Measurements from ENCODE around the gene CGREF1. TPM values are rescaled to one million over a fixed set of nuclear protein-coding genes. Genes with fewer than 3 reads are reported as not detected.

CGREF1 gene
- total RNA-seq, 1 donor from 2014 or later: not detected

- peak overlapping the region; percentile 72 for H3K27ac Mint-ChIP-seq (ENCODE audit: unreplicated experiment)
- peaks cover 37% of the 10 kb centered on the region for H3K4me1 Mint-ChIP-seq (ENCODE audit: unreplicated experiment)
- DNase-seq (ENCODE audit: low spot score): peak; percentile 44
- no peaks in the 10 kb centered on the region for H3K9me3 Mint-ChIP-seq (ENCODE audit: unreplicated experiment)
- H3K27me3 Mint-ChIP-seq (ENCODE audit: unreplicated experiment): peaks cover 15% of the 10 kb centered on the region
- peaks cover 4% of the 10 kb centered on the region for H3K36me3 Mint-ChIP-seq (ENCODE audit: low read depth, unreplicated experiment)
- no peak overlapping the region for H3K4me3 Mint-ChIP-seq (ENCODE audit: unreplicated experiment)
- no peak for TF ChIP-seq CTCF (IDR thresholded peaks at IDR 0.05; ENCODE audit: unreplicated experiment)
These were observed 44.0 kb downstream of the CGREF1 start for GRCh38 chr2:27074738-27075565.

DNA sequence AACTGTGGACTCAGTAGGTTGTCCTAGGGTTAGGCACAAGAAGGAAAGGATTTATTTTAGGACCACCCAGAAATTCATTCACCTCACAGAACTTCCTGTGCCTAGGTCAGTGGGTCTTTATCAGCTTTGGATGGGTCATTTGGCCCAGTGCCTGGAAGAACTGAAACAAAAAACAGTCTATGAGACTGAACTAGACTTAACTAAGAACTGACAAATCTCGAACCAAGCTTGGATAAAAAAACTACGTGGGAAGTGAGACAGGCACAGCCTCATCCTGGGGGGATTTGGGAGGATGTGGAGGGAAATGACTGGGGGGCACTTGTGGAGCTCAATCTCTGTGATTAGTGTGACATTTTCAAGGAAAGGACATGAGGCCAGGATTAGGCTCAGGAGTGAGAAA, 45.1 kb downstream of the CGREF1 start:
- peak overlapping the region; percentile 8 for H3K4me3 Mint-ChIP-seq (ENCODE audit: unreplicated experiment)
- no peak for DNase-seq (ENCODE audit: low spot score)
- H3K9me3 Mint-ChIP-seq (ENCODE audit: unreplicated experiment): no peaks in the 10 kb centered on the region
- H3K36me3 Mint-ChIP-seq (ENCODE audit: low read depth, unreplicated experiment): peaks cover 15% of the 10 kb centered on the region
- H3K27ac Mint-ChIP-seq (ENCODE audit: unreplicated experiment): peak overlapping the region; percentile 10
- peaks cover 47% of the 10 kb centered on the region for H3K4me1 Mint-ChIP-seq (ENCODE audit: unreplicated experiment)
- peaks cover 11% of the 10 kb centered on the region for H3K27me3 Mint-ChIP-seq (ENCODE audit: unreplicated experiment)
- no peak for TF ChIP-seq CTCF (IDR thresholded peaks at IDR 0.05; ENCODE audit: unreplicated experiment)

DNA sequence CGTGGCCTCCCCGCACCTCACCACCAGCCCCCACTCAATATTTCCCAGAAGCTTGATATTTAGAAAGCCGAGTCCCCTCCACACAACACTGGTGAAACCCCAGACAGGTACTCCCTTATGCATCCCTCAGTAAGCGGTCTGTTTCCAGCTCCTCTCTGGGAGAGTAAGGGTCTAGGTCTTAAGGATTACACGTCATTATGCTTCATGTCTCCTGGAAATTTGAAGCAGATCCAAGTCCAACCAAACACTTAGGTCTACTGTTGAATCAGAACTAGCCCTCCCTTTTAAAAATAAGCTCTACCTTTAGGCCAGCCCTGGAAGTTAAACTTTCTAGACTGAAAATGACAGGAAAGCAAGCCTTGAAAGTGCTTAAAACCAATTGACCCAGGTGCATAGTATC, 46.0 kb downstream of the CGREF1 start:
- Mint-ChIP-seq H3K27ac (ENCODE audit: unreplicated experiment) (peak overlapping the region; percentile 68), H3K4me1 (ENCODE audit: unreplicated experiment) (peaks cover 51% of the 10 kb centered on the region), H3K9me3 (ENCODE audit: unreplicated experiment) (no peaks in the 10 kb centered on the region)

DNA sequence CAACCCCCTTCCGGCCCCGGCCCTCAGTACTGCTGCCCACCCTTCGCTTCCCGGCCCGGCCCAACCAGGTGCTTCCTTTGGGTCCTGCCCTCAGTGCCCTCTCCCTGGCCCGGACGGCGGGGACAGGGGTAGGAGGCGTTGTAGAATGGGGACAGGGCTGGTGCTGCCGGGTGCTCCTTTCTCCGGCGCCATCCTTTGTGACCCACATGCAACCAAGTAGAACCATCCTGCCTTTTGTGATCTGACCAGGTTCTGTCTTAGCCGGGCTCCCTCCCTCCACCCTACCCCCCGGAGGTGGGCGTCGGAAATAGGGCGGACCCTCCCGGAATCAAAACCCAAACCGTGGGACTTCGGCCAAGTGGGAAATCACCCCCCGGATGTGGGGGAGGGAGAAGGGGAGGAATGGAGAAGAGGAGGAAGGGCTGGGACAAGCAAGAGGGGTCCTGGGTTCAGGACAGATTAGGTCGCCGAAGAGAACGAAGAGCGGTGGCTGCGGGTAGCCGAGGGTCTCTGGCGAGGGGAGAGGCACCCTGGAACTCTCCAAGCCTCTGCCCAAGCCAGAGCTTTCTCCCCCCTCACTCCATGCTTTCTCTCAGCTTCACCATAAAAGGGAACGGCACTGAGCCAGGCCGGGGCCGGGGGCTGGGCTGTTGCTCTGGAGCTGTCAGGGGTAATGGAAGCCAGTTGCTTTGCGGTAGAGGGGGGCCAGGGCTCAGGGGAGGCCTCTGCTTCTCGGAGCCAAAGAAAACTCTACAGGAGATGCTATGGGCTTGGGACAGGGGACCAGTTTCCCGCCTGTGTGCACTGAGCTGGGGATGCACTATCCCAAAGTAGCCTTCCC, 46.7 kb downstream of the CGREF1 start:
- peaks cover 5% of the 10 kb centered on the region for H3K27me3 Mint-ChIP-seq (ENCODE audit: unreplicated experiment)
- H3K4me1 Mint-ChIP-seq (ENCODE audit: unreplicated experiment): peaks cover 50% of the 10 kb centered on the region
- TF ChIP-seq CTCF (IDR thresholded peaks at IDR 0.05; ENCODE audit: unreplicated experiment): no peak
- DNase-seq (ENCODE audit: low spot score): no peak
- peak overlapping the region; percentile 87 for H3K4me3 Mint-ChIP-seq (ENCODE audit: unreplicated experiment)
- peak overlapping the region; percentile 18 for H3K27ac Mint-ChIP-seq (ENCODE audit: unreplicated experiment)
- no peaks in the 10 kb centered on the region for H3K9me3 Mint-ChIP-seq (ENCODE audit: unreplicated experiment)
- peaks cover 15% of the 10 kb centered on the region for H3K36me3 Mint-ChIP-seq (ENCODE audit: low read depth, unreplicated experiment)

More for the DNA sequence above, 46.0 kb downstream of the CGREF1 start:
- no peak for TF ChIP-seq CTCF (IDR thresholded peaks at IDR 0.05; ENCODE audit: unreplicated experiment)
- peaks cover 15% of the 10 kb centered on the region for H3K36me3 Mint-ChIP-seq (ENCODE audit: low read depth, unreplicated experiment)
- peaks cover 10% of the 10 kb centered on the region for H3K27me3 Mint-ChIP-seq (ENCODE audit: unreplicated experiment)
- H3K4me3 Mint-ChIP-seq (ENCODE audit: unreplicated experiment): peak overlapping the region; percentile 87
- DNase-seq (ENCODE audit: low spot score): no peak

All from endothelial cell (in vitro differentiated cells).